HepG2 (cell line): ENCODE results near the gene APBB3. TPM values are rescaled to one million over a fixed set of nuclear protein-coding genes. Genes with fewer than 3 reads are reported as not detected.

ENCODE experiments used
- ATAC-seq: fragments of 200-7000 bp; cut with Tn5 transposase; 3 replicates; pipeline ENCODE4 v1.9.1; 2020; ENCODE audit warnings: mild to moderate bottlenecking, moderate library complexity
- BruUV-seq: library from RNA; stranded (reverse); fragments of 400-500 nt; replicated peaks from 2 replicates; lab custom pipeline; 2021; lab: Mats Ljungman, UMichigan
- CTCF ChIA-PET: fragments of 300-600 bp; formaldehyde crosslinking; extraction: SDS; loops from one replicate; lab custom pipeline; 2021; ENCODE audit warnings: low total read pairs, inconsistent platforms, low intra/inter-chr PET ratio; lab: Yijun Ruan, JAX
- POLR2A ChIA-PET: fragments of 350-600 bp; sonication (Branson Sonifier 250); formaldehyde crosslinking; loops from one replicate; lab custom pipeline; 2020; ENCODE audit warnings: antibody characterized with exemption, inconsistent platforms; lab: Yijun Ruan, JAX
- DNase-seq: peaks from one replicate; pipeline ENCODE4 v3.0.0-alpha.2; 2015; ENCODE audit warnings: low spot score
- FAIRE-seq: peaks from 3 replicates; lab custom pipeline; 2011; peaks lifted over from hg19 to GRCh38; lab: Jason Lieb, UNC
- H2AFZ ChIP-seq: one replicate; pipeline ENCODE4 v1.6.1; 2011; ENCODE audit warnings: low read length, inconsistent platforms
- H3K27ac ChIP-seq: fragments of 300-600 bp; 3 replicates; pipeline ENCODE4 v1.8.0; 2011; ENCODE audit warnings: mixed run types, mild to moderate bottlenecking, mixed read lengths, low read length, inconsistent platforms; ENCODE audit not compliant: insufficient read depth; ENCODE audit errors: extremely low read length
- H3K27me3 ChIP-seq, 2 experiments: fragments of 200-600 bp in 1 of 2; 2 replicates in 1 of 2; 3 replicates in 1 of 2; pipeline versions ENCODE4 v1.6.0 to v1.8.0; 2011; ENCODE audit warnings: low read length in 2 of 2, mild to moderate bottlenecking in 2 of 2, moderate library complexity in 2 of 2, inconsistent platforms in 1 of 2; ENCODE audit not compliant: insufficient read depth in 2 of 2, control insufficient read depth in 1 of 2
- H3K36me3 ChIP-seq, 2 experiments: fragments of 200-600 bp in 1 of 2; replicated peaks in 1 of 2; 2 replicates in 1 of 2; 3 replicates in 1 of 2; pipeline versions ENCODE4 v1.5.1 to v1.8.0; 2011; ENCODE audit warnings: low read length in 2 of 2, inconsistent platforms in 1 of 2; ENCODE audit not compliant: insufficient read depth in 2 of 2, control insufficient read depth in 1 of 2
- H3K4me1 ChIP-seq: 2 replicates; pipeline ENCODE4 v1.5.1; 2012; ENCODE audit warnings: low read length, inconsistent platforms; ENCODE audit not compliant: insufficient read depth
- H3K4me2 ChIP-seq: 2 replicates; pipeline ENCODE4 v1.6.0; 2011; ENCODE audit warnings: low read depth, low read length, inconsistent platforms
- H3K4me3 ChIP-seq, 3 experiments: fragments of 200-600 bp in 1 of 3; sonication (generic), shearing (Covaris generic) in 1 of 3; replicated peaks in 1 of 3; 2 replicates each; pipeline ENCODE4 v1.5.1; 2011 to 2016; ENCODE audit warnings: low read length in 3 of 3, inconsistent platforms in 2 of 3, low read depth in 2 of 3, mild to moderate bottlenecking in 2 of 3, control low read depth in 1 of 3, mixed read lengths in 1 of 3; ENCODE audit not compliant: insufficient read depth in 1 of 3
- H3K79me2 ChIP-seq: one replicate; pipeline ENCODE4 v1.6.1; 2011; ENCODE audit warnings: low read length, inconsistent platforms; ENCODE audit not compliant: insufficient read depth
- H3K9ac ChIP-seq: 2 replicates; pipeline ENCODE4 v1.6.0; 2011; ENCODE audit warnings: mild to moderate bottlenecking, low read depth, low read length, inconsistent platforms; ENCODE audit not compliant: insufficient read depth
- H3K9me3 ChIP-seq: 2 replicates; pipeline ENCODE4 v1.5.1; 2012; ENCODE audit warnings: mild to moderate bottlenecking, low read length
- H4K20me1 ChIP-seq: 2 replicates; pipeline ENCODE4 v1.6.0; 2011; ENCODE audit warnings: inconsistent platforms, mild to moderate bottlenecking, low read length, moderate library complexity; ENCODE audit not compliant: insufficient read depth
- ATRX ChIP-seq: sonication (generic); formaldehyde crosslinking; IDR thresholded peaks from 2 replicates; pipeline ENCODE4 v1.4.0; 2020; ENCODE audit warnings: missing genetic modification reagents, borderline replicate concordance
- KDM1A ChIP-seq: IDR thresholded peaks from 2 replicates; pipeline ENCODE4 v1.6.1; 2016; ENCODE audit warnings: missing compliant biosample characterization
- MED8 ChIP-seq: sonication (generic); formaldehyde crosslinking; IDR thresholded peaks from 2 replicates; pipeline ENCODE4 v1.8.1; 2023; ENCODE audit warnings: mild to moderate bottlenecking, missing genetic modification reagents; ENCODE audit not compliant: insufficient replicate concordance
- NAIF1 ChIP-seq: sonication (generic); formaldehyde crosslinking; IDR thresholded peaks from 2 replicates; pipeline ENCODE4 v1.5.0; 2020; ENCODE audit warnings: mild to moderate bottlenecking, missing genetic modification reagents, borderline replicate concordance
- RFXAP ChIP-seq: sonication (generic); formaldehyde crosslinking; IDR thresholded peaks from 2 replicates; pipeline ENCODE4 v1.4.0; 2020; ENCODE audit warnings: missing genetic modification reagents, borderline replicate concordance
- SAP130 ChIP-seq: IDR thresholded peaks from 2 replicates; pipeline ENCODE4 v1.6.1; 2016; ENCODE audit warnings: low read depth
- ZNF180 ChIP-seq: sonication (generic); formaldehyde crosslinking; IDR thresholded peaks from 2 replicates; pipeline ENCODE4 v1.4.0; 2020; ENCODE audit warnings: low read depth, missing genetic modification reagents, borderline replicate concordance
- ZNF205 ChIP-seq: IDR thresholded peaks from 2 replicates; pipeline ENCODE4 v1.6.1; 2018; ENCODE audit warnings: missing biosample characterization, missing genetic modification reagents
- ZNF30 ChIP-seq: sonication (generic); formaldehyde crosslinking; IDR thresholded peaks from 2 replicates; pipeline ENCODE4 v1.5.0; 2020; ENCODE audit warnings: mild to moderate bottlenecking, missing genetic modification reagents
- ZNF33B ChIP-seq: sonication (generic); formaldehyde crosslinking; IDR thresholded peaks from 2 replicates; pipeline ENCODE4 v1.5.1; 2020; ENCODE audit warnings: mild to moderate bottlenecking, missing genetic modification reagents
- ZNF430 ChIP-seq: sonication (generic); formaldehyde crosslinking; IDR thresholded peaks from 2 replicates; pipeline ENCODE4 v1.9.0; 2021; ENCODE audit warnings: mild to moderate bottlenecking, missing genetic modification reagents
- ZNF460 ChIP-seq: sonication (generic); formaldehyde crosslinking; IDR thresholded peaks from 2 replicates; pipeline ENCODE4 v1.5.1; 2020; ENCODE audit warnings: missing genetic modification reagents, mild to moderate bottlenecking, borderline replicate concordance
- ZNF674 ChIP-seq: sonication (generic); formaldehyde crosslinking; IDR thresholded peaks from 2 replicates; pipeline ENCODE4 v1.5.0; 2020; ENCODE audit warnings: low read depth, mild to moderate bottlenecking, missing genetic modification reagents
- ZNF788 ChIP-seq: sonication (generic); formaldehyde crosslinking; IDR thresholded peaks from 2 replicates; pipeline ENCODE4 v1.5.0; 2020; ENCODE audit warnings: mild to moderate bottlenecking, missing genetic modification reagents, borderline replicate concordance
- WGBS: methylation state at CpG from one replicate; pipeline ENCODE4 v1.1.6; 2017; ENCODE audit warnings: low lambda C conversion rate; 5-methylcytosine and 5-hydroxymethylcytosine counted together
- in situ Hi-C: cut with HindIII; loops from 2 replicates; pipeline ENCODE4 v1.10.0; 2017; ENCODE audit warnings: low pct_unique_long_range_greater_than_20kb; ENCODE audit not compliant: extremely low pct_ligation_motif_present
- intact Hi-C: fragments of 100-400 bp; cut with micrococcal nuclease; formaldehyde crosslinking; loops from one replicate; pipeline ENCODE4 v1.10.0; 2022; ENCODE audit not compliant: unreplicated experiment
- polyA plus RNA-seq, 8 experiments: library from polyadenylated mRNA; depleted of rRNA in 3 of 8; stranded (reverse) in 7 of 8; unstranded in 1 of 8; fragments of >200 nt; fragmentation: Illumina TruSeq in 4 of 8; extraction: Trizol in 4 of 8; gene quantifications; 2 replicates each; pipeline versions ENCODE4 v1.2.1 to v1.2.3, GENCODE V29; 2011 to 2016; ENCODE audit warnings: low read depth in 4 of 8, missing spikeins in 1 of 8, mixed read lengths in 1 of 8; ENCODE audit not compliant: insufficient read depth in 1 of 8
- total RNA-seq, 5 experiments: library from RNA; depleted of rRNA; stranded (reverse); fragments of >200 nt; fragmentation: Illumina TruSeq; extraction: Trizol; gene quantifications; 2 replicates each; pipeline ENCODE4 v1.2.3, GENCODE V29; 2016; ENCODE audit warnings: low read depth in 1 of 5
- TF ChIP-seq, protein P1 (sequence below): IDR thresholded peaks from 2 replicates; pipeline ENCODE4 v1.6.1; 2016; ENCODE audit warnings: low read depth, borderline replicate concordance
- TF ChIP-seq, protein P2 (sequence below): sonication (generic); formaldehyde crosslinking; IDR thresholded peaks from 2 replicates; pipeline ENCODE4 v1.8.0; 2022; ENCODE audit warnings: mild to moderate bottlenecking, missing genetic modification reagents, borderline replicate concordance

APBB3 gene
- total and polyA plus RNA-seq, 2 of the 13 experiments (the other 11 are each of a cell fraction or from before 2014, with no cell fraction given) = 0.38 to 0.78 TPM

DNA sequence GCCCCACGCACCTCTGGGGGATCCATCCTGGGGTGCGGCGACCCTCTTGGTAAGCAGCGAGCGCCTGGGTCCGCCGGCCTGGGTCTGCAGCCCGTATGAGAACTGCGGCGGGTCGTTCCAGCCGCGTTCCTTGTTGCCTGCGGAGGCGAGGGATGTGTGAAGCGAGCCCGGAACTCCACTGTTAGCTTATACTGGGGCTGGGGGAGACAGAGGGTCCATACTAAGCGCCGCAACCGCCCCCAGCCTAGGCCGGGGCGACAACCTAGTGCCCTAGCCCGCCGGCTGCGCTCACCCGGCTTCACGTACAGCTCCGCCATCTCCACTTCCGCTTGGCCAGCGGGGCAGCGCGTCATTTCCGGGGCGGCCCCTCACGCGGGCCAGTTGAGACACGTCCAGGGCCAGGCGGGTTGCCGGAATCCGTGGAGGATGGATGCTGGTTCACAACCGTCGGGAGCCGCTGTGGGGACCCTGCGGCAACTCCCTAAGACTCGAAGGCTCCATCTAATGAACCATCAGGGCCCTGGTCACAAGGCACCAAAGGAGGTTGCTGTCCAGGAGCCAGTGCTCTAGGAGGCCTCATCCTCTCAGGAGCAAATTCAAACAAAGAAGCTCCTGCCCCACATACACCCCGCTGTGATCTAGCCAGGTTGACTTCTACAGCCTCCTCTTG, 7.1 kb downstream of the APBB3 start, which contains the start of gene SRA1 (continued):
- no peak for TF ChIP-seq KDM1A (CRISPR knock-in tag)
- TF ChIP-seq MED8 (CRISPR knock-in tag) = peak; percentile 79
- peak; percentile 70; the same call in 1 of the 2 replicates for TF ChIP-seq ZNF788 (CRISPR knock-in tag)
- TF ChIP-seq ZNF205 (CRISPR knock-in tag) = no peak
- TF ChIP-seq, protein P1, sequence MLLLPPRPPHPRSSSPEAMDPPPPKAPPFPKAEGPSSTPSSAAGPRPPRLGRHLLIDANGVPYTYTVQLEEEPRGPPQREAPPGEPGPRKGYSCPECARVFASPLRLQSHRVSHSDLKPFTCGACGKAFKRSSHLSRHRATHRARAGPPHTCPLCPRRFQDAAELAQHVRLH (CRISPR knock-in tag) = peak; percentile 54

DNA sequence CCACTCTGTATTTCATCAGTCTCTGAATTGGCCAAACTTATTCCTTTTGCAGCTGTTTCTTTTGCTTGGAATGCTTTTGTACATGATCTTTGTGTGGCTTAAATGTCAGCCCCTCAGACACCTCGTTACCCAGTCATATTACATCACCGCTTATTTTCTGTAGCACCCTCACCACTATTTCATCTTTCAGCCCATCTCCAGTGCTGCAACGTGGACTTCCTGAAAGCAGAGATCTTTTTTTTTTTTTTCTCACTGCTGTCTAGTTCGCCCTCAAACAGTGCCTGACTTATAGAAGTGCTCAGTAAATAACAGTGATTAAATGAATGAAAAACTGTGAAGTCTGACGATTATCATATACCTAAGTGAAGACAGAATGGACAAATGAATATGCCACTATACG, 8.0 kb downstream of the APBB3 start:
- TF ChIP-seq ZNF674 (CRISPR knock-in tag) (no peak), ZNF460 (no peak), NAIF1 (CRISPR knock-in tag) (no peak), ZNF33B (CRISPR knock-in tag) (no peak), RFXAP (CRISPR knock-in tag) (no peak), ZNF30 (CRISPR knock-in tag) (0 out of 2 replicates have a peak, but pooled peaks have one; percentile 15), ATRX (no peak), ZNF180 (CRISPR knock-in tag) (no peak), ZNF430 (CRISPR knock-in tag) (no peak), SAP130 (CRISPR knock-in tag) (peak; percentile 13; the same call in 1 of the 2 replicates)
- TF ChIP-seq, protein P2, sequence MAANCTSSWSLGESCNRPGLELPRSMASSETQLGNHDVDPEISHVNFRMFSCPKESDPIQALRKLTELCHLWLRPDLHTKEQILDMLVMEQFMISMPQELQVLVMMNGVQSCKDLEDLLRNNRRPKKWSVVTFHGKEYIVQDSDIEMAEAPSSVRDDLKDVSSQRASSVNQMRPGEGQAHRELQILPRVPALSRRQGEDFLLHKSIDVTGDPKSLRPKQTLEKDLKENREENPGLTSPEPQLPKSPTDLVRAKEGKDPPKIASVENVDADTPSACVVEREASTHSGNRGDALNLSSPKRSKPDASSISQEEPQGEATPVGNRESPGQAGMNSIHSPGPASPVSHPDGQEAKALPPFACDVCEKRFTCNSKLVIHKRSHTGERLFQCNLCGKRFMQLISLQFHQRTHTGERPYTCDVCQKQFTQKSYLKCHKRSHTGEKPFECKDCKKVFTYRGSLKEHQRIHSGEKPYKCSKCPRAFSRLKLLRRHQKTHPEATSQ = 0 out of 2 replicates have a peak, but pooled peaks have one; percentile 4
- TF ChIP-seq, all 625 proteins: peak for 3
- DNase-seq = no peak
- intact Hi-C loops (loop anchor here (1.0 to 5.0 kb wide), 2 partner anchors 9 to 161 kb away; partner anchors contain the start of gene EIF4EBP3), in situ Hi-C loops (no loop called here)
- Histone ChIP-seq H2AFZ (no peak overlapping the region), H3K4me3 (peak overlapping the region; percentile 80 to 96 (median 84)), H3K27me3 (no peaks in the 10 kb centered on the region), H3K27ac (peak overlapping the region; percentile 55), H3K4me2 (peak overlapping the region; percentile 97), H4K20me1 (no peaks in the 10 kb centered on the region; the same call in 1 of the 2 replicates), H3K9me3 (no peaks in the 10 kb centered on the region), H3K9ac (peak overlapping the region; percentile 85), H3K79me2 (peaks cover 36% of the 10 kb centered on the region), H3K4me1 (peaks cover 37% of the 10 kb centered on the region), H3K36me3 (peaks cover 3 to 12% of the 10 kb centered on the region in 2 experiments; a peak in 4 of 5 replicates)
- BruUV-seq = no TSS peak
- FAIRE-seq = no peak
- ATAC-seq = no peak
- POLR2A ChIA-PET = interaction anchor here (1.2 to 3.3 kb wide), 3 partner anchors 9 to 135 kb away, joined by 5 to 70 read pairs (median 6); partner anchors contain the start of genes EIF4EBP3, HARS1 and HARS2
- CTCF ChIA-PET = no interaction called here
- WGBS = 1% methylated on average over 6 of the region's 6 CpGs
